ENCODE results near the gene F7. TPM values are rescaled to one million over a fixed set of nuclear protein-coding genes. Genes with fewer than 3 reads are reported as not detected.

Gene F7
- total RNA-seq, 1 donor from 2014 or later: 0.85 TPM

DNA sequence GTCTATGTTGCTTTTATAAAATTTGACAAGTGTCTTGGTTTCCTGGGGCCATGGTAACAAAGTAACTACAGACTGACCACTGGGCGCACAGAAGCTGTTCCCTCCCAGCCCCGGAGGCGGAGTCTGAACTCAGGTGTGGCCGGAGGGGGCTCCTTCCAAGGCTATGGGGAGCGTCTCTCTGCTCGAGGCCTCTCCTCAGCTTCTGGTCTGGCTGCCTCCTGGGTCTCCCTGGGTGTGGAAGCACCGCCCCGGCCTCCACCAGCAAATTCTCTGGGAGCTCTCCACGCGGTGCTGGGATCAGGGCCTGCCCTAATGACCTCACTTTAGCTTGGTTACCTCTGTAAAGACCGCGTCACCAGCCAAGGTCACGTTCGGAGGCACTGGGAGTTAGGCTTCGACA is 45.7 kb upstream of the F7 start:
- Histone ChIP-seq H3K9me3 (no peaks in the 10 kb centered on the region), H3K4me3 (no peak overlapping the region), H3K4me1 (no peaks in the 10 kb centered on the region), H3K27me3 (no peaks in the 10 kb centered on the region), H3K36me3 (no peaks in the 10 kb centered on the region), H3K27ac (no peak overlapping the region)
- TF ChIP-seq, protein P1, sequence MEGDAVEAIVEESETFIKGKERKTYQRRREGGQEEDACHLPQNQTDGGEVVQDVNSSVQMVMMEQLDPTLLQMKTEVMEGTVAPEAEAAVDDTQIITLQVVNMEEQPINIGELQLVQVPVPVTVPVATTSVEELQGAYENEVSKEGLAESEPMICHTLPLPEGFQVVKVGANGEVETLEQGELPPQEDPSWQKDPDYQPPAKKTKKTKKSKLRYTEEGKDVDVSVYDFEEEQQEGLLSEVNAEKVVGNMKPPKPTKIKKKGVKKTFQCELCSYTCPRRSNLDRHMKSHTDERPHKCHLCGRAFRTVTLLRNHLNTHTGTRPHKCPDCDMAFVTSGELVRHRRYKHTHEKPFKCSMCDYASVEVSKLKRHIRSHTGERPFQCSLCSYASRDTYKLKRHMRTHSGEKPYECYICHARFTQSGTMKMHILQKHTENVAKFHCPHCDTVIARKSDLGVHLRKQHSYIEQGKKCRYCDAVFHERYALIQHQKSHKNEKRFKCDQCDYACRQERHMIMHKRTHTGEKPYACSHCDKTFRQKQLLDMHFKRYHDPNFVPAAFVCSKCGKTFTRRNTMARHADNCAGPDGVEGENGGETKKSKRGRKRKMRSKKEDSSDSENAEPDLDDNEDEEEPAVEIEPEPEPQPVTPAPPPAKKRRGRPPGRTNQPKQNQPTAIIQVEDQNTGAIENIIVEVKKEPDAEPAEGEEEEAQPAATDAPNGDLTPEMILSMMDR (IDR thresholded peaks at IDR 0.05): no peak
- intact Hi-C loops (cut with DNase I): no loop called here
- DNase-seq (ENCODE audit: low spot score in 2 of 2): no peak

DNA sequence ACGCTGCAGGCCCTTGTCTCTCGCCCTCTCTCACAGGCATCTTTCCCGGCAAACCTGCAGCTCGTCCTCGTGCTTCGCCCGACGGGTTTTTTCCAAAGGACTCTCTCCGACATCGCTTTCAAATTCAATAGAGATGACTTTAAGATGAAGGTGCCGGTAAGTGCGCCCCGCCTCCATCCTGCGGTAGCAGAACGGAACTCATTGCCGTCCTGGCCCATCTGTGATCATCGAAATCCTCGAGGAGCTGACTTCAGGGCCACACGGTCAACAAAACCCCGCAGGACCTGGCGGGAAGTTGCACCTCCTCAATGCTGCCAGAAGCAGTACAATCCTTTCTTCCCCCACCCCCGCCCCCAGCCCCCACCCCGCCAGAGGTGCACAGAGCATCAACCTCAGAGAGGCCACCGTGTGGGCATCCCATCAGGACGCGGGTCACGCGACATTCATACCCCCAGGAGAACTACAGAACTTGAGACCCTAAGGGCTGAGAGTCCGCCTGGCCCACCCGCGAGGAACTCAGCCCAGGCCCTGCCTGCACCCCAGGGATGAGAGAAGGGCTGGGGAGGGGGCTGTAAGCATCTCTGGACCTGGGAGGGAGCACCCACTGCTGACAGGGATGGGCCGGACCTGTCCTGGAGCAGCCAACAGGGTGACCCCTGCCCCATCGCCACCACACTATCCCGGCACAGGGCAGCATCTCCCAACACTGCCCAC is 44.9 kb upstream of the F7 start:
- Histone ChIP-seq H3K27me3 (no peaks in the 10 kb centered on the region), H3K36me3 (peaks cover 0 to under 1% of the 10 kb centered on the region in 2 donors), H3K27ac (no peak overlapping the region), H3K4me1 (no peaks in the 10 kb centered on the region), H3K4me3 (no peak overlapping the region), H3K9me3 (no peaks in the 10 kb centered on the region)
- DNase-seq (ENCODE audit: low spot score in 2 of 2): no peak
- TF ChIP-seq, protein P1 (IDR thresholded peaks at IDR 0.05): no peak
- intact Hi-C loops (cut with DNase I): no loop called here

DNA sequence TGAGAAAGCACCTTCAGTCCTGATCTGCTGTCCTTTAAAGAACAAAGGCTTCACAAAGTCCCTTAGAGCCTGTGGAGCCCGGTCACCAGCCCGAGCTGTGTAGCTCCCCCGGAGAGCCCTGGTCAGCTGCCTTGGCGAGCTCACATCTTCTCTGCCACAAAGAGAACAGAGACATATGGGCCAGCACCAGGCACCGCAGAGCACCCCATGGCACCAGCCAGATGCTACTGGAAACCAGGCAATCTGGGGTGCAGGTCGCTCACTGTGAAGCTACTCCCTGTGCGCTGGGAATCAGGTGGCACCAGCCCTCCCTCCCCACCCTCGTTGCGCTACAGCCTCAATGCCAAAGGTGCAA is 44.3 kb upstream of the F7 start:
- no peak for DNase-seq (ENCODE audit: low spot score in 2 of 2)
- peaks cover 0 to 3% of the 10 kb centered on the region in 2 donors for H3K36me3 ChIP-seq
- H3K4me1 ChIP-seq: no peaks in the 10 kb centered on the region
- no peaks in the 10 kb centered on the region for H3K27me3 ChIP-seq
- intact Hi-C loops (cut with DNase I): no loop called here
- H3K9me3 ChIP-seq: no peaks in the 10 kb centered on the region
- no peak overlapping the region for H3K4me3 ChIP-seq
- no peak overlapping the region for H3K27ac ChIP-seq
- TF ChIP-seq, protein P1 (IDR thresholded peaks at IDR 0.05): no peak

DNA sequence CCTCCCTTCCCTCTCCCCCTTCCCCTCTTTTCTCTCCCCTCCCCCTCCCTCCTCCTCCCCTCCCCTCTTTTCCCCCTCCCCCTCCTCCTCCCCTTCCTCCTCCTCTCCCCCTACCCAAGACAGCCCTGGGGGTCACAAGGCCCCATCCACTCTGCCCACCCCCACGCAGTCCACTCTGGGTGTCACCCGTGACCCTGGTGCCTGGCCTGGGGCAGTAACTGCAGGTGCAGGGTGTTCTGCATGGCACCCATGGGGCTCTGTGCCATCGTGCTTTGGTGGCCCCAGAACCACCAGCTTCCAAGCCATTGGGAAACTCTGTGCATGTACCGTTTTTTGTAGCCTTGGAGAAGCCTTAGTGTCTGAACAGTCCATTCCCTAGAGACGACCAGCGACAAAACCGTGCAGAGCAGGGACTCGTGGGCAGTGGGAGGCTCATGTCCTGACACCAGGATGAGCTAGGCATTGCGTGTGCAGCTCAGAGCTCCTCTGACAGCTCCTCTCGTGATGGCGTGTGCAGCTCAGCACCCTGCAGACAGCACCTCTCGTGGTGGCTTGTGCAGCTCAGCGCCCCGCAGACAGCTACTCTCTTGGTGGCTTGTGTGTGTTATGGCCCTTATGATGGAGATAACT is 43.7 kb upstream of the F7 start:
- Histone ChIP-seq H3K27me3 (no peaks in the 10 kb centered on the region), H3K9me3 (no peaks in the 10 kb centered on the region), H3K4me3 (no peak overlapping the region), H3K36me3 (peaks cover 0 to 3% of the 10 kb centered on the region in 2 donors), H3K27ac (no peak overlapping the region), H3K4me1 (no peaks in the 10 kb centered on the region)
- no peak for DNase-seq (ENCODE audit: low spot score in 2 of 2)
- TF ChIP-seq, protein P1 (IDR thresholded peaks at IDR 0.05): no peak
- intact Hi-C loops (cut with DNase I): no loop called here

DNA sequence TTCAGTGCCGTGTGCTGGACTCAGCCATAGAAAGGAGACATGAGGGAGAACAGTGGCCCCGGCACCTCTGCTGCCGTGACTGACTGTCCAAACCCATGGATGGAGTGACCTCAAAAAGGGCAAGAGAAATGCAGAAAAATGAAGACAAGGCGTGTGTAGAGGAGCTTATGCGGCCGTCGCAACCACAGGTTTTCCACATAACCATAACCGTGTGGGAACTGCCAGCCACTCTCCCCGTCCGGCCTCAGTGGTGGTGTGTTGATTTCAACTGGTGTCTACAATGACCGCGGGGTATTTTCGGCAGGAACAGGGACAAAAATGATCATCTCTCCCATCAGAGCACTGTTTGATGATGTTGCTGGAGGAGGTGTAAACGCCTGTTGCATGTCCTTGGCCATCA is 42.9 kb upstream of the F7 start:
- no peaks in the 10 kb centered on the region for H3K27me3 ChIP-seq
- DNase-seq (ENCODE audit: low spot score in 2 of 2): no peak
- TF ChIP-seq, protein P1 (IDR thresholded peaks at IDR 0.05): no peak
- peaks cover 0 to 3% of the 10 kb centered on the region in 2 donors for H3K36me3 ChIP-seq
- intact Hi-C loops (cut with DNase I): no loop called here
- no peaks in the 10 kb centered on the region for H3K4me1 ChIP-seq
- H3K27ac ChIP-seq: no peak overlapping the region
- H3K9me3 ChIP-seq: no peaks in the 10 kb centered on the region
- H3K4me3 ChIP-seq: no peak overlapping the region
